Mucosa of rectum (tissue), 2 donors: Measurements from ENCODE around the gene RPS6KA5.
"Not testable (repeated sequence)": the region's sequence is repeated elsewhere in the genome, so short reads cannot be mapped to it uniquely, and the experiment has no call there.

Source experiments
- H3K27ac ChIP-seq, 2 donors: one replicate each; pipeline ENCODE4 v1.7.0; 2013; ENCODE audit warnings: inconsistent platforms in 2 of 2, low read depth in 2 of 2, low read length in 2 of 2
- H3K27me3 ChIP-seq, 2 donors: one replicate each; pipeline ENCODE4 v1.7.0; 2013; ENCODE audit warnings: low read length in 2 of 2; ENCODE audit not compliant: control insufficient read depth in 2 of 2, insufficient read depth in 2 of 2
- H3K36me3 ChIP-seq, 2 donors: one replicate each; pipeline ENCODE4 v1.7.0; 2013; ENCODE audit warnings: low read length in 2 of 2; ENCODE audit not compliant: control insufficient read depth in 2 of 2, insufficient read depth in 2 of 2
- H3K4me1 ChIP-seq, 2 donors: one replicate each; pipeline ENCODE4 v1.7.0; 2013; ENCODE audit warnings: low read length in 2 of 2, mild to moderate bottlenecking in 1 of 2; ENCODE audit not compliant: control insufficient read depth in 2 of 2, insufficient read depth in 2 of 2
- H3K4me3 ChIP-seq, 2 donors: one replicate each; pipeline ENCODE4 v1.7.0; 2013; ENCODE audit warnings: low read length in 2 of 2
- H3K9ac ChIP-seq, 2 donors: one replicate each; pipeline ENCODE4 v1.7.0; 2013; ENCODE audit warnings: low read length in 2 of 2, low read depth in 1 of 2, mild to moderate bottlenecking in 1 of 2
- H3K9me3 ChIP-seq, 2 donors: one replicate each; pipeline ENCODE4 v1.7.0; 2013; ENCODE audit warnings: low read length in 2 of 2; ENCODE audit not compliant: control insufficient read depth in 2 of 2
- donor health status: healthy.
- donor health status: Normal muscosa, but diverticular disease.

RPS6KA5 gene

GRCh38 chr14:90959344-90959743, 101.1 kb downstream of the RPS6KA5 start:
- Histone ChIP-seq H3K27me3 (no peaks in the 10 kb centered on the region), H3K4me3 (no peak overlapping the region), H3K27ac (no peak overlapping the region)

DNA sequence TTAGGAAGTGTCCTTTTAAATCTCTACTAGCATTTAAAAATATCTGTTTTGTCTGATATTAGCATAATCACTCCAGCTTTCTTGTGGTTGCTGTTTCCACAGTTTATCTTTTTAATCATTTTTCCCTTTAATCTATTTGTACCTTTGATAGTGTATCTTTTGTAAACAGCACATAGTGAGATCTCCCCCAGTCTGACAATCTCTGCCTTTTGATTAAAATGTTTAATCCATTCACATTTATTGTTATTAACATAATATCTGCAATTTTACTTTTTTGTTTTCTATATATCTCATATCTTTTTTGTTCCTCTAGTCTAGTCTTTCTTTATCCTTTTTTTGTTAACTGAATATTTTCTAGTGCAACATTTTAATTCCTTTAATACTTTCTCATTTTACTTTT, 104.2 kb downstream of the RPS6KA5 start:
- peaks cover 0 to 6% of the 10 kb centered on the region in 2 donors for H3K9me3 ChIP-seq
- no peak overlapping the region for H3K27ac ChIP-seq
- no peaks in the 10 kb centered on the region for H3K36me3 ChIP-seq
- H3K4me3 ChIP-seq = no peak overlapping the region
- H3K9ac ChIP-seq = no peak overlapping the region
- H3K27me3 ChIP-seq = no peaks in the 10 kb centered on the region
- no peaks in the 10 kb centered on the region for H3K4me1 ChIP-seq

More at GRCh38 chr14:90959344-90959743, 101.1 kb downstream of the RPS6KA5 start:
- Histone ChIP-seq H3K9ac (no peak overlapping the region), H3K4me1 (no peaks in the 10 kb centered on the region), H3K36me3 (no peaks in the 10 kb centered on the region), H3K9me3 (peaks cover 0 to 3% of the 10 kb centered on the region in 2 donors)

GRCh38 chr14:90953643-90954042, 106.8 kb downstream of the RPS6KA5 start:
- H3K36me3 ChIP-seq, H3K9me3 ChIP-seq: not testable (repeated sequence)

DNA sequence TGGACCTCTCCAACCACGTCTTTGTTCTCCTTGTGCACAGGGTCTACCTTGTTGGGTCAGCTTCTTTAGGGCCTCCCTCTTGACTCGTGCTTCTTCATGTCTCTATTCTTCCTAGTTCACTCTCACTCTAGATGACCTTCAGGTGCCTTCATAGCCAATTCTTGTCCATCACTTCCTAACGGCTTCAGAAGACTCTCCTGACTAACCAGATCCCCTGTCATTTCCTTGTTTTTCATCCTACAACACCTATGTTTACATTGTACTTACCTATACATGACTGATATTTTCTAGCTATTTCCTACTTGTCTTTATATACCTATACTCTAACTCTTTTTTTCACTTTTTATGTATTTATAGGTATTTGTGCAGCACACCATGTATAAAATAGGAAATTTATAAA, 117.1 kb downstream of the RPS6KA5 start:
- Histone ChIP-seq H3K9me3 (peaks cover 0 to 3% of the 10 kb centered on the region in 2 donors), H3K4me1 (peaks cover 0 to 2% of the 10 kb centered on the region in 2 donors), H3K36me3 (peaks cover 2 to 3% of the 10 kb centered on the region in 2 donors), H3K27me3 (no peaks in the 10 kb centered on the region), H3K4me3 (no peak overlapping the region), H3K9ac (no peak overlapping the region), H3K27ac (no peak overlapping the region)

More at GRCh38 chr14:90953643-90954042, 106.8 kb downstream of the RPS6KA5 start:
- H3K4me3 ChIP-seq, H3K9ac ChIP-seq, H3K27me3 ChIP-seq, H3K4me1 ChIP-seq, H3K27ac ChIP-seq: not testable (repeated sequence)

DNA sequence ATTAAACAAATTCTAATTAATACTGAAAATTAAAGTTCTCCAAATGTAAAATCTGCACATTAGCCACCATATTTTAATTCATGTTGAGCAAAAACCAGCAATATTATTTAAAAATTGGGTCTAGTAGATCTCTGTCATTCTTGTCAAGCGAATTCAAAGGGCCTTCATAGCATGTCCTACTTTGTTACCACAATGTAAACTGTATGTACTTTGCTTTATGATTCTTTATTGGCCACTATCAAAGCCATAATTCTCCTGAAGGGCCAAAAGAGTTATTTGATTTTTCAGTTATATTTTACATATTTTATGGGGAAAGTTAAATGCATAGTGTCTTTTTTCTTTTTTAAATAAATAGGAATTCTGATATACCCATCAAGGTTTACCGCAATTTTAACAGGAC, 117.9 kb downstream of the RPS6KA5 start:
- H3K36me3 ChIP-seq = peaks cover 3% of the 10 kb centered on the region in 2 donors
- H3K4me1 ChIP-seq = peaks cover 0 to 2% of the 10 kb centered on the region in 2 donors
- peaks cover 0 to 4% of the 10 kb centered on the region in 2 donors for H3K9me3 ChIP-seq
- no peaks in the 10 kb centered on the region for H3K27me3 ChIP-seq
- no peak overlapping the region for H3K27ac ChIP-seq
- no peak overlapping the region for H3K4me3 ChIP-seq
- no peak overlapping the region for H3K9ac ChIP-seq

- Histone ChIP-seq H3K4me1 (peaks cover 0 to 2% of the 10 kb centered on the region in 2 donors), H3K9ac (no peak overlapping the region), H3K27ac (no peak overlapping the region), H3K4me3 (no peak overlapping the region), H3K36me3 (peaks cover 3% of the 10 kb centered on the region in 2 donors), H3K9me3 (peaks cover 0 to 4% of the 10 kb centered on the region in 2 donors), H3K27me3 (no peaks in the 10 kb centered on the region)
Measured at GRCh38 chr14:90941706-90942105, 118.7 kb downstream of the RPS6KA5 start.

GRCh38 chr14:90940318-90940962, 120.0 kb downstream of the RPS6KA5 start:
- Histone ChIP-seq H3K4me1 (peaks cover 0 to 2% of the 10 kb centered on the region in 2 donors), H3K9me3 (peaks cover 0 to 4% of the 10 kb centered on the region in 2 donors), H3K36me3 (peaks cover 3% of the 10 kb centered on the region in 2 donors), H3K27me3 (no peaks in the 10 kb centered on the region), H3K4me3 (no peak overlapping the region), H3K9ac (no peak overlapping the region), H3K27ac (no peak overlapping the region)

GRCh38 chr14:90939252-90939795, 121.1 kb downstream of the RPS6KA5 start:
- H3K4me3 ChIP-seq, H3K36me3 ChIP-seq, H3K9me3 ChIP-seq, H3K9ac ChIP-seq, H3K27ac ChIP-seq, H3K27me3 ChIP-seq, H3K4me1 ChIP-seq: not testable (repeated sequence)

DNA sequence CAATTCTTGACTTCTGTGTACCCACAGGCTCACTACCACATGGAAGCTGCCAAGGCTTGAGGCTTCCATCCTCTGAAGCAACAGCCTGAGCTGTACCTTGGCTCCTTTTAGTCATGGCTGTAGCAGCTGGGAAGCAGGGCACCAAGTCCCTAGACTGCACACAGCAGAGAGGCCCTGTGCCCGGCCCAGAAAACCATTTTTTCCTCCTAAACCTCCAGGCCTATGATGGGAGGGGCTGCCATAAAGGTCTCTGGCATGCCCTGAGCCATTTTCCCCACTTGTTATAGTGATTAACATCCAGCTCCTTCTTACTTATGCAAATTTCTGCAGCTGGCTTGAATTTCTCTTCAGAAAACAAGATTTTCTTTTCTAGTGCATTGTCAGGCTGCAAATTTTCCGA, 121.8 kb downstream of the RPS6KA5 start:
- Histone ChIP-seq H3K4me1 (peaks cover 0 to 2% of the 10 kb centered on the region in 2 donors), H3K9me3 (peaks cover 0 to 4% of the 10 kb centered on the region in 2 donors), H3K4me3 (no peak overlapping the region), H3K27ac (no peak overlapping the region), H3K9ac (no peak overlapping the region), H3K36me3 (peaks cover 3% of the 10 kb centered on the region in 2 donors), H3K27me3 (no peaks in the 10 kb centered on the region)

DNA sequence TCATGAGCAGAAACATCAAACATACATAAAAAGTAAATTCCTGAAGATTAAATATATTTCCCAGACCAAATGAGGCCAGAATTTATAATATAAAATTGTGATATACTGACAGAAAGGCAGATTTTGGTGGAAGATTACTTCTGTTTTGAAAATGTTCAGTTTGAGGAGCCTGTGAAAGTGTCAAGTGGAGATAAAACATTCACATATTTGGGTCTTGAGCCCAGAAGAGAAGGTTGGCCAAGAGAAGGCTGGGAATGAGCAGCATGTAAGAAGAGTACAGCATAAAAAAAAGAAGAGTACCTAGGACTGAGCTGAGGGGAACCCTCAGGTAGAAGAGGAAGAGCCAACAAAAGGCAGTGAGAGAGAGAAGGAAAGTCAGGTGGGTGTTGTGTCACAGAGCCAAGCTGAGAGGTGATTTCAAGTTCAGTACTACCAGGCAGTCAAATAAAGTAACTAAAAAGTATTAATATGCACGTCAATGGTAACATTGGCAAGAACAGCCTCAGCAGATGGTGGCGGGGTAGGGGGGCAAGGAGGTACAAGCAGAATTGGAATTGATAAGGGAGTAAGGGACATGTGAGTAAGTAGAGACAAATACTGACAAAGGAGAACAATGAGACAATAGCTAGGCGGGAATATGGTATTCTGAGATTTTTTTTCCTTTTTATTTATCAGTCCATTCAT, 123.5 kb downstream of the RPS6KA5 start:
- Histone ChIP-seq H3K9me3 (peaks cover 0 to 4% of the 10 kb centered on the region in 2 donors), H3K27me3 (no peaks in the 10 kb centered on the region), H3K4me3 (no peak overlapping the region), H3K4me1 (no peaks in the 10 kb centered on the region), H3K27ac (no peak overlapping the region), H3K36me3 (peaks cover 3% of the 10 kb centered on the region in 2 donors), H3K9ac (no peak overlapping the region)
